NCI-H345 treated with DMSO at 0.1 percent for 48 hours (cell line): ENCODE measurements around the gene GPD2.

ENCODE experiments used
- DNase-seq: peaks from one replicate; lab custom pipeline; 2025; ENCODE audit not compliant: unreplicated experiment; lab: John Stamatoyannopoulos, UW

The GPD2 gene

DNA sequence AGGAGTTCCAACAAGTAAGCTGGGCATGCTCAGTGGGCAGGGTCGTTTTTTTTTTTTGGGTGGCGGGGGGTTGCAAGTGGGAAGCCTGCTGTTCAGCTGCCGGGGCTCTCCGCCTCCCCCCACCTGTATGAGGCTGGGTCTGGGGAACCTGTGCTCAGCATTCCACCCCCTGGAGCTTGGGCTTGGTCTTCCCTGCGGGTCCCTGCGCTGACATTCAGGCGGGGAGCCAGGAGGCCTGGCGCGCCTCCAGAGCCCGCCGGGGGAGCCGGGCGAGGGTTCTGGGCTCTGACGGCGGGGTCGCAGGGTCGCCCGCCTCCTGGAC, 822 bp upstream of the GPD2 start:
- DNase-seq: peak; percentile 51

DNA sequence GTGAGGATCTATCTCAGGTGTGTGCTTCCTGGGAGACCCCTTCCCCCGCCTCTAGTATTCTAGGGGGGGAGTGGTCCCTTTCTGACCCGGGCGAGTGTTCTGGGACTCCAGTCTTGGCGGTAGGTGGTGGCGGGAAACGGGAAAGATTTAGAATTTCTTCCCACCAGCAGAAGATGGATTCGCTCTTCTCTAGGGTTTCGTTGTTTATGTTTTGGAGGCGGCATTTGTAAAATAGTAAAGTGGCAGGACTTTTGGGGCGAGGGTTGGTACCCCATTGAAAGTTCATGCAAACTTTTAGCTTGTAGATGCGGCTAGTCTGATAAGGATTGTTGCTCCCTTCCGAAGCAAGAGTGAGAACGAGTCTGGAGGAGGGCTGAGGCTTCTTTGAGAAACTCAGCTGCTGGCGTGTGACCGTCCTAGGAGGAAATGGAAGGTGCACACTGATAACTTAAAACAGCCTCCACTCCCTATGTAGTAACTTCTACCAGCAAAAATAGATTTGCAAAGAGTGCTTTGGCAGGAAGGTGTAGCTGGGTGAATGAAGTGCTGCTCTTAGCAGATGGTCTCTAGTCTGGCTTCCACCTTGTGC, 412 bp downstream of the GPD2 start:
- no peak for DNase-seq

DNA sequence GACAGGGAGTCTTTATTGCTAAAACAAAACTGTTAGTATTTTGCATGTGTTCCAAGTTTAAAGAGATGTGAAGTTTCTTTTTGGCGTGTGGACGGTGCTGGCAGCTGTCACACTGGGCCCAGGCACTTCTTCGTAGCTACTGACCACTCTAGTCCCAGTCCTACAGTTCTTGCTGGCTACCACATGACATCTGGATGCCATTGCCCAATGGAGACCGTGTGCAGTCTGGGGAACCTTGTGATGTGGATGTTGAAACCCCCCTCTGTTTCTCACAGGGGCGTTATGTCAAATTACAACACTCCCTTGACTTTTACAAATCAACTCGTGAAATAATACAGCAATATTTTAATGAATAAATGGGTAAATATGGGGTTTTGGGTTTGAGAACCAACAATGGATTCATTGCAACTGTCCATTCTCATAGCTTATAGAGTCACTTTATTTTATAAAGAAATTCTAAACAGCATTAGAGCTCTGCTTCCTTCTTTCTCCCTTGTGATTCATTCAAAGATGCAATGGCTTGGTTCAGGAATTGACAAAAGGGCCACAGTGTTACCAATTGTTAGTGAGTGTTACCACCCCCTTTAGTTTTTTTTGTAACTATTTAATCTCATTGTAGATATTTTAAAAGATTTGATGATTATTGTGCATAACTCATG, 1.2 kb downstream of the GPD2 start:
- DNase-seq: no peak

DNA sequence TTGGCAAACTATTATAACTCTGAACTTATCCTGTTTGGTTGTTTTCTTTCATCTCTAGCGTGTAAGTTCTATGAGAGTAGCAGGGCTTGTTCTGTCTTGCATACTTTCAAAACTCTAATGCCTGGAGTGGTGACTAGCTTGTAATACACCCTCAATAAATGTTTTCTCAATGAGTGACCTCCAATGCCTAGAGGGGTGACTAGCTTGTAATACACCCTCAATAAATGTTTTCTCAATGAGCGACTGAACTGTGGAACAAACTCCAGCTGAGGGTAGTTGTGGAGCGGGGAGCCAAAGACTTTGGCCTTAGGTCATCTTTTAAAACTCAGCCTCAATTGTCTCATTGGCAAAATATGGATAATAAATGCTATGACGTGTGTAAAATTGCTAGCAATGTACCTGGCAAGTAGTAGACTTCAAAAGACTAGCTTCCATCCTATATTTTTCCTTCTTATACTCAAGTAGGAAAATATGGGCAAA, 1.8 kb downstream of the GPD2 start:
- DNase-seq: no peak

GRCh38 chr2:156443089-156443488, 6.9 kb downstream of the GPD2 start:
- no peak for DNase-seq

GRCh38 chr2:156445296-156446220, 9.4 kb downstream of the GPD2 start:
- DNase-seq: no peak

- DNase-seq: no peak
Measured at GRCh38 chr2:156447761-156448160, 11.6 kb downstream of the GPD2 start.

DNA sequence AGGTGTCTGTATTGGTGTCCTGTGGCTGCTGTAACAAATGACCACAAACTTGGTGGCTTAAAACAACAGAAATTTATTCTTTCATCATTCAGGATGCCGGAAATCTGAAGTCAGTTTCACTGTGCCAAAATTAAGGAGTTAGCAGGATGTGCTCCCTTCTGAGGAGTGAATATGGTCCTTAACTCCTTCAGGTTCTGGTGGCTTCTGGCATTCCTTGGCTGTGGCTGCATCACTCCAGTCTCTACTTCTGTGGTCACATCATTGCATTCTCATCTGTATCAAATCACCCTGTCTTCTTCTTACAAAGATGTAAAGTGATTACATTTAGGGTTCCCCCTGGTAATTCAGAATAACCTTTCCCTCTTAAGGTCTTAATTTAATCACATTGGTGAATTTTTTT, 12.6 kb downstream of the GPD2 start:
- DNase-seq: no peak

DNA sequence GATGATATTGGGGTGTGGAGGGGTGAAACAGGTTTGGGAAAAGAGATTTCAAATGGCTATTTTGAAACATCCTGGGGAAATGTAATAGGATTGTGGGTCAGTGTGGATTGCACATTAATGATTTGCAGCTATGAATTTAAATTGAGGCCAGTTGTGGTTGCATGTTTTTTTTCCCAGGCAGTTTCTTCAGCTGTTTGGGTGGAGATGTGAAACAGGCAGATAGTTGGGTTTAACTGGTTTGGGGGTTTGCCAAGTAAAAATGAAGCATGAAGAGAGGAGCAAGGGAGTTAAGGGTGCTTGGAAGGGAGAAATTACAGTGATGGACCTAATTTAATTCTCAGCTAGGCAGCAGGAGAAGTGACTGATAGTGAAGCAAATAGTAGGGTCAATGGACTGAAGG, 16.8 kb downstream of the GPD2 start:
- DNase-seq: no peak

- no peak for DNase-seq
Measured at GRCh38 chr2:156455361-156455975, 19.3 kb downstream of the GPD2 start.

GRCh38 chr2:156456616-156457015, 20.4 kb downstream of the GPD2 start:
- DNase-seq: no peak

DNA sequence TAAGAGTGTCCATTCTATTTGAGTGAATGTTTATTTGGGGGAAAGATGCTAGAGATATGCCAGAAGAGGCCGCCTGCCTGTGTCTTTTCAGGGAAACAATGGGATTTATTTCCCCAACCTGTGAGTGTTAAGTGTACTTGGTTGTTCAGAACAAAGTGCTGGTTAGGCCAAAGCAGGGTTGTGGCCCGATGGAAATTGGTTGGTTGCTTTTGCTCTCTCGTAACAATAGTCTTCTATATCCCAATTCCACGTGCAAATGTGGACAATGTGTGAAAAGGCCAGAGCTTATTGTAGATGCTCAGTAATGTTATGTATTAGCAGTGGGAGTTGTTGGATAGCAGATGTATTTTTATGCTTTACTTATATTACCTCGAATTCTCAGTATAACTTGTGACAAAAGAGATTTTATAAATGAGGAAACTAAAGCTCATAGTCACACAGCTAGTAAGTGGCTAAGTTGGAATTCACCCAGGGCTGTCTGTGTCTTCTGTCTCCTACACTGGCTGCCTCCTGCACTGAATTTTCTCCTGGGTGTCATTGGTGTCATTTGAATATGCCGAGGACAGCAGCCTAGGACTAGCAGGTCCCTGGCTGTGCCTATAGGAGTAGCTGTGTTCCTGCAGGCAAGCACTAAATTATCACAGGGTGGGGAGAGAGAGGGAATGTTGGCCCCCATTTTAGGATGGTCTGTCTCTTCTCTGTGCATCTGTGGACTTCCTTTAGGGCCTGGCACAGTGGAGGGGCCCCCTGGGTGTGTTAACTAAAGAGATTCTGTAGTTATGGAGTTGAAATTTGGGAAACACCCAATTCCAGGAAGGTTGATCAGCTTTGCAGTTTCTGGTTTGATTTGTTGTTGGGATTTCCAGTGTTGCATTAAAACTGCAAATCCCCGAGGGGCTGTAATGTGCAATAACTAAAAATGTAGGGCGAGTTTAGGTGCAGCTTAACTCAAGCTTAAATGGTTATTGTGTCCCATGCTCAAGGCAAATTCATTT, 21.6 kb downstream of the GPD2 start:
- DNase-seq: no peak

GRCh38 chr2:156459720-156460119, 23.5 kb downstream of the GPD2 start:
- no peak for DNase-seq

GRCh38 chr2:156464106-156464505, 27.9 kb downstream of the GPD2 start:
- DNase-seq: no peak

DNA sequence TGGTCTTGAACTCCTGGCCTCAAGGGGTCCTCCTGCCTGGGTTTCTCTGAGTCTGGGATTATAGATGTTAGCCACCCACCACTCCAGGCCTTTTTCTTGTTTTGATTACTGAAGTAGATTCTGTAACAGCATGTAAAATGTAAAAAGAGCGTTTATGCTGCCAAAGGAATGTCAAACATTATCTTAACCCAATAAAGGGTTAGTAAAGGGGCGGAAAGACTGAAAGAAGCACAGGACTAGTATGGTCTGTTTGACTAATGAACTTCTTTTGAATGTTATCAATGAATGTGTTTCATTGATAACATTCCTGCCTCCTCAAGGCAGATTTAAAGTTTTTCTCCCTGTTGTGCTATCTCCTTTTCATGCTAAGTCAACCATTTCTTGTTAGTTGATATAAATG, 29.4 kb downstream of the GPD2 start:
- DNase-seq: no peak

DNA sequence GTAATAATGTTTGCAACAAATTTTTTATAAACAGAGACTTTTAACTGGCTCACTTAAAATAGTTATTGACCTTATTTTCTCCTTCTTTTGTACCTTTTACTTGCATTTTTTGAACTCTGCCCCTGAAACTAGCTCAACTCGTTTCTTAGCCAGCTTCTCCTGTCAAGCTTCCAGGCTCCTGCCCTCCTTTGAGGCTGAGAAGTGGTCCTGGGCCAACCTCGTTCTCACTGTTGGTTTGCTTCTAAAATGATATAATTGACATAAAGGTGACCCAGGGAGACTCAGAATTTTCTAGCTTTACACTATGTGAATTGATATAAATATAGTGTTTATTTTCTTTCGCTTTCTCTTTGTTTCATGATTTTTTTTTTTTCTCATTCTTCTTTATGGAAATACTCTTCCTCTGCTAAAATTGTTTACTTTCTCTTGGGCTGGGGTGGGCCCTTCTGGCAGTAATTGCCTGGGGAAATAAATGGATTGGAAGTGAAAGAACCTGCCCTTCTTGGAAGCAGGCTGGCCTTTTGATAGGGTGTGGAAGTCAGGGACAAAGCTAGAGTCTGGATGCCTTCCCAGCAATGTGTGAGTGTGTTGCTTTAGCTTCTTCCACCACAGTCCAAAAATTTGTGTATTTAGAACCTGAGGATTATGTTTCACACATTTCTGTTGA, 30.7 kb downstream of the GPD2 start:
- no peak for DNase-seq

DNA sequence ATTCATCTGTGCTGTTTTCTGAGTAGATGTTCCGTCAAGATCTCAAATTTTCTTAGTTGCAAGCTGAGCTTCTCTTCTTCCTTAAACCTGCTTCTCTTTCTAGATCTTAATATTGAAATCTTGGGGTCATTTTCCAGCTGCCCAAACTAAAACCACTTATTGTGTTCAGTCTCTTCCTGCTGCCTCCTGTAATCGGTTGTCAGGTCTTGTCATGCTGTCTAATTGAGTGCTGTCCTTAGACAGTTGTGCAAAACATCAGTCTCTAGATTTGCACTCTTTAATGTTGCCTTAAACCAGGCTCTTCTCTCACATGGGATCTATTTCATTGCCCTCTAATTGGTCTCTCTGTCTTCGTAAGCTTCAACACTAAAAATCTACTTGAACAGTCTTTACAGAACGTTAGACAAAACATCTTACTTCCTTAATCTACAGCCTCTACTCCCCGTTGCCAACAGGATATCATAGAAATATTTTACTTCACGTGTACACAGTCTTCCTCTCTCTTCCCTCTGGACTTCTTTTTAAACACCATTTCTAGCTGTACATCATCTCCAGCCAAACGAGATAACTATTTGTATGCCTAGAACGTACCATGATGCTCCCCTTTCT, 34.9 kb downstream of the GPD2 start:
- DNase-seq: no peak

GRCh38 chr2:156471762-156472161, 35.6 kb downstream of the GPD2 start:
- no peak for DNase-seq

DNA sequence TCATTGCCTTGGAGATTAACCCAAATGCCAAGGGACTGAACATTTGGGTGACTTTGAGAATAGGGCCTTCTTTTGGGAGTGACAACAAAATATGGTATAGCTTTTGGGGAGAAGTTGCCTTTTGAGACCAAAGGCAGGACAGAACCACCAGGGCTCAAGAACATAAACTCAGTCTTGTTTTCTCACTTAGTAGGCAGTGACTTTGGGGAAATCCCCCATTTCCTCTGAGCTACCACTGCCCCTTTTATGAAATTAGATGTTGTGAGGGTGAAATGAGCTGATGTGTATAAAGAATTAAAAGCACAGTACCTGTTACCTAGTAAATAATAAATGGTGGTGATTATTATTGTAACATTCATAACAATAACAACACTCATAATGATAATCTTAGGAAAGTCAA, 36.5 kb downstream of the GPD2 start:
- DNase-seq: no peak

DNA sequence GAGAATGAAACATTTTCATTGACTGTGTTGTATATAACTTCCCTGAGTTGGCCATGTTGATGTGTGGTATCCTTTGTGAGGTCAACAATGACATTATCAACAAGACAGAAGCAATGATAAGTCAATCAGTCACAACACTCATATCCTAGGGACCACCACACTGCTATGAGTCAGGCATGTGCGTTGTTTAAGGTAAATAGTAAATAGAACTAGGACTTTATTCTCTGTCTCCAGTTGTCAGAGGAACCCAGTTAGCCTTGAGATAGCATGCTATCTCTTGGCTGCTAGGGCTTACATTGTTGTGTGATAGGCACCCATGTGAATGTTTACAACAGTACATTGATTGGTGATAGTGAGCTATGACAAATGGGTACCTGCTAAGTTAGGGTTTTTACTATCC, 37.3 kb downstream of the GPD2 start:
- no peak for DNase-seq
